NCI-H345 (cell line): ENCODE measurements around the gene LRRC42.
"Not testable (repeated sequence)": the region's sequence is repeated elsewhere in the genome, so short reads cannot be mapped to it uniquely, and the experiment has no call there.

Experiments
- DNase-seq: peaks from one replicate; lab custom pipeline; 2025; lab: John Stamatoyannopoulos, UW

The LRRC42 gene

DNA sequence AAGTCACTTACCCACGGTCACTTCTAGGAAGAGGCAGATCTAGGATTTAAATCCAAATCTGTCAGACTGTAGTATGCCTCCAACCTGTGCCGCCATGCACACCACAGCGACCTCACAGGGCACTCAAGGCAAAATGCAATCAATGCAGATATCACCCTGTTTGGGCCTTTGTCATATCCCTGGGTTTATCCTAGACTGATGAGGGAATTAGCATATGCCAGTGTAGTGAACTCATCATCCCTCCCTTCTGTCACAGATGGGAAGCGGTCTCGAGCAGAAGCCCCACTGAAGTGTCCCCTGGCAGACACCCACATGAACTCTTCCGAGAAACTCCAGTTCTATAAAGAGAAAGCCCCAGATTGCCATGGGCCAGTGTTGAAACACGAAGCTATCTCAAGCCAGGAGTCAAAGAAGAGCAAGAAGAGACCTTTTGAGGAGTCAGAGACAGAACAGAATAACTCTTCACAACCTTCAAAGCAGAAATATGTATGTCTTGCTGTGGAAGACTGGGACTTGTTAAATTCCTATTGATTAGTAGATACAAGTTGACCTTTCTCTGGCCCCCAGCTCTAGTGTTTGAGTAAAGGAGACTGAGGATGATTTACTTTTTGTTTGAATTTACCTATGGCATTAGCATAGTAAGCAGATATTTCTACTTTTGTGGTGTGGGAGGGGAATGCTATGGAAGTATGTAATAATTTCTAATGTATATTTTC is 21.4 kb downstream of the LRRC42 start:
- no peak for DNase-seq

DNA sequence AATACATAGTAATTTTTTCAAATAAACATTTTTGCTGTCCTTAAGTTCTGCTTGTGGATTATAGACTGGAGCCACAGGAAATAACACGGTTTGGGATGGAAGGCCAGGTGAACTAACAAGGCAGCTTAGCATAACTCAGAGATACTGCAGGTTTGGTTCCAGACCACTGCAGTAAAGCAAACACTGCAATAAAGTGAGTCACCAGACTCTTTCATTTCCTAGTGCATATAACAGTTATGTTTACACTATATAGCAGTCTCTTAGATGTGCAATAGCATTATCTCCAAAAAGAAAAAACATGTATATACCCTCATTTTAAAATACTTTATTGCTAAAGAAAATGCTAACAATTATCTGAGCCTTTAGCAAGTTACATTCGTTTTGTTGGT is 22.0 kb downstream of the LRRC42 start:
- peak; percentile 6 for DNase-seq

DNA sequence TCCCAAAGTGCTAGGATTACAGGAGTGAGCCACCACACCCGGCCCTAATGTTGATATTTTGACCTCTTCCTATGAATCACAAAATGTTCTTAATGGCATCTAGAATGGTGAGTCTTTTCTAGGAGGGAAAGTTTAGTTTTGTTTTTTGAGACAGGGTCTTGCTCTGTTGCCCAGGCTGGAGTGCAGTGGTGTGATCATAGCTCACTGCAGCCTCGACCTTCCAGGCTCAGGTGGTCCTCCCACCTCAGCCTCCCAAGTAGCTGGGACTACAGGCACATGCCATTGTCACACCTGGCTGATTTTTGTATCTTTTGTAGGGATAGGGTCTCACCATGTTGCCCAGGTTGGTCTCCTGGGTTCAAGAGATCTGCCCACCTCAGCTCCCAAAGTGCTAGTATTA is 23.2 kb downstream of the LRRC42 start:
- DNase-seq: not testable (repeated sequence)

DNA sequence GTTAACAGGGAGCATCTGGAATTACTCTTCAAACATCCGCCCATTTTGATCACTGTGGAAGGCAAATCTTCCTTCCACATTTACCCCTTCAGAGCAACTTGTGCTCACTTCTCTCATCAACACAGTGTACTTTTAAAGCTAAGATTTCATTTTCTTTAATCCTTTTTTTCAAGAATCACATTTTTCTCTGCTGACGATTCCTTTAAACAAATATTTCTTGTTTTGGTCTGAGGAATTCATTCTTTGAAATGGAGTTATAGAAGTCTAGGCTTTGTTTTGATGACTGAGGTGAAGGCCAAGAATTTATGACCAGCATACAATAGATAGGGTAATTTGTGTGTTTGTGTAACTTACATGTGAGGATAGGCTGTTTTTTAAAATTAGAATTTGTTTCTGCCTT is 25.6 kb downstream of the LRRC42 start:
- no peak for DNase-seq

DNA sequence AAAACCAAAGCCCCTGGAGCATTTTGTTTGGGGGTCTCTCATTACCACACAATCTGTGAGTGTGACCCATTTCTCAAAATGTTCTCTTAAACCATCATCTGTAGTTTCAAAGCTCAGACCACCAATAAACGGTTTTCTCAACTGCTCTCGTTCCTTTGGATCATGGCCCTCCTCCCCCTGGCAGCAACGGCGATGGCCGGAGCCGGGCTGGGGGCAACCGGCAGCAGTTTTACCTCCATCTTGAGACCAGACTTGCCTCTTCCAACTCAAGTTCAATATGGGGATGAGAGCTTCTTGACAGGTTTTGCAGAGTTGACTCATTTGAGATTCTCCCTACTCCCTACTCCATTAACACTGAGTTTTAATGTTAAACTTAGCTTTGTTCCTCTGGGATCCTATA is 29.7 kb downstream of the LRRC42 start:
- no peak for DNase-seq

DNA sequence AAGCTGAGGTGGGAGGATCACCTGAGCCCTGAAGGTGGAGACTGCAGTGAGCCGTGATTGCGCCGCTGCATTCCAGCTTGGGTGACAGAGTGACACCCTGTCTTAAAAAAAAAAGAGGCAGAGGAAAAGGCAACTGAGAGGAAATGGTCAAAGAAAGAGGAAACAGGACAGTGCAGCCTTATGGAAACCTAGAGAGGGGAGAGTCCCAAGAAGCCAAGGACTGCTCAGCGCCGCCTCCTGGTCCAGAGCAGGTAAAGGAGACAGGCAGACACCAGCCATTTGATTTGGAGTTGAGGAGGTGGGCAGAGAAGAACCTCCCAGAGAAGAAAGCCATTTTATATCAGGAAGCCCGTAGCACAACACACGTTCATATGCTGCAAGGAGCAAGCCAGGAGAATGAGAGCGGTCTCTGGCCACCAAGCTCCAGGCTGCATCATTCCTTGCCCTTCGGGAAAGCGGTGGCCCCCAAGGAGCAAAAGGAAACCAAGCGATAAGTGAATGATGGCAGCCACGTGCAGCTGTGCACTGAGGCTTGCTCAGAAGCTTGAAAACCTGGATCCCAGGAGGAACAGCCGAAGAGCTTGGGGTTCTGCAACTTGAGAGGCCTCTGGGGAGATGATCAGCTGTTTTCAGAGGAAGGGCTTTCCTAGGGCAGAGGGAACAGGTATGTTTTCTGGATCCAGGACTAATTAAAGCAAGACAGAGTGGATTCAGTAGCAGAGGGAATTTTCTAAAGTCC is 33.7 kb downstream of the LRRC42 start:
- no peak for DNase-seq

DNA sequence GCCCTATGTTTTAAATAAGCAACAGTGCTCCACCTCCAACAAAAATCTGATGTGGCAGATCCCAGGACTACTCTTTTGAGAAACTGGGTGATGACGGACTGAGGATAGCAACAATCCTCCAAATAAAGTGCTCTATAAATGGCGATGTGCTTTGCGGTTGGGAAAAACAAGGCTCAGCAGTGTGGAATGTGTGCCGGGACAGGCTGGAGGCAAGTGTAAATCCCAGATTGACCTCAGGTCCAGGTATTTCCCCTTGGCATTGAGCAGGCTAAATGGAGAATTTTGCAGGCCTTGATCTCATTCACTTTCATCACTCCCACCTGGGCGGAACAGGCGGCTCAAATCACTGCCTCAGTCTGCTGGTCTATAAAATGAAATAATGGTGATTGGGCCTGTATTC is 35.1 kb downstream of the LRRC42 start:
- no peak for DNase-seq

DNA sequence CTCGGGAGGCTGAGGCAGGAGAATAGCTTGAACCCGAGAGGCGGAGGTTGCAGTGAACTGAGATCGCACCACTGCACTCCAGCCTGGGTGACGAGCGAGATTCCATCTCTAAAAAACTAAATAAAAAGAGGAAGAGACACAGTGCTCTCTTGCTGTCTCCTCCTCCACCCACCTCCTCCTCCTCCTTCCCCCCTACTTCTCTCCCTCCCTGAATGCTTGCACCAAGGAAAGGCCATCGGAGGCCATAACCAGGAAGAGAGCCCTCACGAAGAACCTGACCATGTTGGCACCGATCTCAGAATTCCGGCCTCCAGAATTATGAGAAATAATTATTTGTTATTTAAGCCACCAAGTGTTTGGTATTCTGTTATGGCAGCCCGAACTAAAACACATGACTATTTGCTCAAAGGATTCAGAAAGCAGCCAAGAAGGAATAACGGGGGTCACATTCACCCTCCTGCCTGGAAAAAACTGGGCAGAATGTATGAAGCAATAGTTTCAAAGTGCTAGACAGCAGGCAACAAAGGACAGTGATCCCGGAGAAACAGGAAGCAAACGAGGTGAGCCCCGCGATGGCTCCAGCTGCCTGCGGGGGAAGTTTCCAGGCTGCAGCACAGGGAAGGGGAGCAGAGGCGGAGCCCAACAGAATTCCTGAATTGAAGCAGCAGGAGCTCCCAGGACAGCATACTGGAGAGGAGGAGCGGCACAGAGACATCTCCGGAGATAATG is 36.0 kb downstream of the LRRC42 start:
- DNase-seq: no peak

DNA sequence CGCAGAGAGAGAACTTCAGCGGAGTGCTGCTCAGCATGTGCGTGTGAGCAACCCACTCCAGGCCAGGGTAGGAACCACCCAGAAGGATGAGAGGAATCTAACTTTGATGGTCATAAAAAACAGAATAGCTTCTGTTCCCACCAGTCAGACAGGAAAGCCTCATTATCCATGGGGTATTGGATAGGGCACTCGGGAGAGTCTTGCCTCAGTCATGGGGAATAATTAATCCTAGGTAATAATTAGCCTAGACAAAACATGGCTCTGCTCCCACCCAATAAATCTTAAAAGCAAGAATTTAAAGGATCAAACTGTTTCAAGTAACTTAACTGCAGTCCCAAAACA is 36.6 kb downstream of the LRRC42 start:
- DNase-seq: no peak

DNA sequence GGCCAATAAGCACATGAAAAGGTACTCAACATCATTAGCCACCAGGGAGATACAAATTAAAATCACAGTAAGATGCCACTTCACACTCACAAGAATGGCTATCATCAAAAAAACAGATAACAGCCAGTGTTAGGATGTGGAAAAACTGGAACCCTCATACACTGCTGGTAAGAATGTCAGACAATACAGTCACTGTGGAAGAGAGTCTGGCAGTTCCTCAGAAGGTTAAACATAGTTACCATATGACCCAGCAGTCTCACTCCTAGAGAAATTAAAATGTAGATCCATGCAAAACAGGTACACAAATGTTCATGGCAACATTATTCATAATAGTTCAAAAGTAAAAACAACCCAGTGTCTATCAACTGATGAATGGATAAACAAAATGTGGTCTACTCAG is 38.6 kb downstream of the LRRC42 start:
- no peak for DNase-seq

DNA sequence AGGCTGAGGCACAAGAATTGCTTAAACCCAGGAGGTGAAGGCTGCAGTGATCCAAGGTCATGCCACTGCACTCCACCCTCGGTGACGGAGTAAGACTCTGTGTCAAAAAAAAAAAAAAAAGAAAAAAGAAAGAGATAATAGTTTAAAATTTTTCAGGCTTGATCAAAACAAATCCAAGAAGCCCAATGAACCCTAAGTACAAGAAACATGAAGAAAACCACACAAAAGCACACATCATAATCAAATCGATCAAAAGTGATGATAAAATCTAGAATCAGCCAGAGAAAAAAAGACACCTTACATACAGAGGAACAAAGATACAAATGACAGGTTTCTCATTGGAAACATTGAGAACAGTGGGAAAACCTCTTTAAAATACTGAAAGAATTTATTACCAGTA is 40.3 kb downstream of the LRRC42 start:
- DNase-seq: no peak

DNA sequence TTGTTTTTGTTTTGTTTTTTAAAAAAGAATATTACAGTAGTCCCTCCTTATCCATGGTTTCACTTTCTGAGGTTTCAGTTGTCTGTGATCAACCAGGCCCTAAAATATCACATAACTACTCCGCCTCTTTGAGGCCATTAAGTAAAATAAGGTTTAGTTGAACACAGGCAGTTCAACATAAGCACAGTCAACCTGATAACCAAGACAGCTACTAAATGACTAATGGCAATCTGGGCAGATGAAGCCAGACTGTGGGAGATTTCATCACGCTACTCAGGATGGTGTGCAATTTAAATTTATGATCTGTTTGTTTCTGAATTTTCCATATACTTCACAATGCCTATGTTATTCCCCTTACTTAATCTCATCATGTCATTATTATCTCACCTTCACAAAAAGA is 41.7 kb downstream of the LRRC42 start:
- DNase-seq: no peak

DNA sequence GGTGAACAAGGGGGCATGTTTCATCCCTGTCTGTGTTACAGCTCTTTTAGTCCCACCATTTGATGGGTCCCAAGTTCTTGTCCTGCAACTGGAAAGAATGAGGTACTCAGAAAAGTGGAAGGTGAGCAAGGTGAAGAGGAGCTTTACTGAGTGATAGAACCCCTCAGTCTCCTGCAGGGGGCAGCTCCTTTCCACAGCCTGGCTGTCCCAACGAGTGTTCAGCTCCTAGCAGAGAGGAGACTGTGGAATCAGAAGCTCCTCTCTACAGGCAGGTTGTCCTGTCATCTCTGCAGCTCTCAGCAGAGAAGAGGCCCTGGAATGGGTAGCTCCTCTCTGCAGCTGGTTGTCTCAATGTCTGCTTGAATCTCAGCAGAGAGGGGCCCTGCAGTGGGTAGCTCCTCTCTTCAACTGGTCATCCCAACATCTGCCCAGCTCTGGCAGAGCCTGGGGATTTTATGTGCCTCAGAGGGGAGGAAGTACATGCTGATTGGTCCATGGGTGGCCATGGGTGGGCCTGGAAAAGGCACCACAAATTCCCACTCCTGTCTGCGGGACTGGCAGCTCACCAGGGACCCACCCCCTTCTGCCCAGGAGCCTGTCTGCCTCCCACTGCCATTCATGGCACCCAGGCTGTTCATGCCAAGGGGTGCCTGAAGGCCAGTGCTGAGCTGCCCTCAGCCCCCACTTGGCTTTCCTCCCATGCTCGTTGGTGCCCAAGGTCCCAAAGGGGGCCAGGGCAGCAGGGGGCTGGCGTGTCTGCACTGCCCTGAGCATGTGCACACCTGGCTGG is 46.1 kb downstream of the LRRC42 start:
- DNase-seq: no peak

DNA sequence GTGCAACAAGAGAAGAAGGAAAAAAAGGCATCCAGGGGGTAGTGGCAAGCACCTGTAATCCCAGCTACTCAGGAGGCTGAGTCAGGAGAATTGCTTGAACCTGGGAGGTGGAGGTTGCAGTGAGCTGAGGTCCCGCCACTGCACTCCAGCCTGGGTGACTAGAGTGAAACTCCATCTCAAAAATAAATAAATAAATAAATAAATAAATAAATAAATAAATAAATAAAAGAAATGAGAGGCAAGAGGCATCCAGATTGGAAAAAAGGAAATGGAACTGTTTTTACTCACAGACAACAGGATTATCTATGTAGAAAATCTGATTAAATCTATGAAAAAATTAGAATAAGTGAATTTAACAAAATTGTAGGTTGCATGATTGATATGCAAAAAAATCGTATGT is 48.4 kb downstream of the LRRC42 start:
- DNase-seq: not testable (repeated sequence)

DNA sequence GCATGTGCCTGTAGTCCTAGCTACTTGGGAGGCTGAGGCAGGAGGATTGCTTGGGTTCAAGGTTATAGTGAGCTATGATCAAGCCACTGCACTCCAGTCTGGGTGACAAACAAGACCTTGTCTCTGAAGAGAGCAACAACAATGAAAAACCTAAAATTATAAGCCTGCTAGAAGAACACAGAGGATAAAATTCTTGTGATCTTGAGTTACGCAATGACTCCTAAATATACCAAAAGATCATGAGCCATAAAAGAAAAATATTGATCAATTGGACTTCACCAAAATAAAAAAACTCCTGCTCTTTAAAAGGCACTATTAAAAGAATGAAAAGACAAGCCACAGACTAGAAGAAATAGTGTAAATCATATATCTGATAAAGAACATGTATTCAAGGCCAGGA is 49.5 kb downstream of the LRRC42 start:
- DNase-seq: no peak

DNA sequence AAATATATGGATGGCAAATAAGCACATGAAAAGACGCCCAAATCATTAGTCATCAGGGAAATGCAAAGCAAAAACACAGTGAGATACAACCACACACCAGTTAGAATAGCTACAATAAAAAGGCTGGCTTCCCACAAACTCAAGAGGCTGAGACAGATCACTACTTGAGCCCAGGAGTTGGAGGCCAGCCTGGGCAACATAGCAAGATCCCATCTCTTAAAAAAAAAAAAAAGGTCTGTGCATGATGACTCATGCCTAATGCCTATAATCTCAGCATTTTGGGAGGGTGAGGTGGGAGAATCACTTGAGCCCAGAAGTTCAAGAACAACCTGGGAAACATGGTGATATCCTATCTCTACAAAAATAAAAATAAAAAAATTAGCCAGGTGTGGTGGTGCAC is 52.1 kb downstream of the LRRC42 start:
- no peak for DNase-seq

DNA sequence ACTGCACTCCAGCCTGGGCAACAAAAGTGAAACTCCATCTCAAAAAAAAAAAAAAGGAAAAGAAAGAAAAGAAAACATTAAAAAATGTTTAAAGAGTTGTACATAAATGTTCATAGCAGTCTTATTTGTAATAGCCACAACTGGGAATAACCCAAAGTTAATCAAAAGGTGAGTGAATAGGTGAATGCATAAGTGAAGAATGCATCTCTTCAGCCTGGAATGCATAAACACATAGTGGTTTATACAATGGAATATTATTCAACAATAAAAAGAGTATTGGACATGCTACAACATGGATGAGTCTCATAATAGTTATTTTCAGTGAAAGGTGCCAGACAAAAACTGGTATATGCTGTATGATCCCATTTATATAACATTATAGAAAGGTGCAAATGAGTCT is 53.8 kb downstream of the LRRC42 start:
- DNase-seq: no peak

DNA sequence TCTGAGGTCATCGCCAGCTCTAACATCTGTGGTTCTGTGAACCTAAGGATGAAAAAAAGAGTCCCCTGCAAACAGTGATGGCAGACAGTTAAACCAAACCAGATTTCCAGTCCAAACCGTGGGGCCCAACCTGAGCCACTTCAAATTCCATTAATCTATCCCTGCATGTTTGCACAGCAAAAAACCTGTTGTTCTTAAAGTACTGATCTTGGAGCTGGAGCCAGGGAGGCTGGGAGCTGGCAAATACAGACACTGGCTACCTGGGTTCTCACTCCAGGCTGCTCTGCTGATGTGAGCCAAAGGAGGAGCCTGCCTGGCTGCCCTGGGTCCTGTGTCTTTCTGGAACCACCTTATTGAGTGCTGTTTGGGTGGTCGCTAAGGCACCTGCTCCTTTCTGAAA is 55.4 kb downstream of the LRRC42 start:
- DNase-seq: peak; percentile 47

DNA sequence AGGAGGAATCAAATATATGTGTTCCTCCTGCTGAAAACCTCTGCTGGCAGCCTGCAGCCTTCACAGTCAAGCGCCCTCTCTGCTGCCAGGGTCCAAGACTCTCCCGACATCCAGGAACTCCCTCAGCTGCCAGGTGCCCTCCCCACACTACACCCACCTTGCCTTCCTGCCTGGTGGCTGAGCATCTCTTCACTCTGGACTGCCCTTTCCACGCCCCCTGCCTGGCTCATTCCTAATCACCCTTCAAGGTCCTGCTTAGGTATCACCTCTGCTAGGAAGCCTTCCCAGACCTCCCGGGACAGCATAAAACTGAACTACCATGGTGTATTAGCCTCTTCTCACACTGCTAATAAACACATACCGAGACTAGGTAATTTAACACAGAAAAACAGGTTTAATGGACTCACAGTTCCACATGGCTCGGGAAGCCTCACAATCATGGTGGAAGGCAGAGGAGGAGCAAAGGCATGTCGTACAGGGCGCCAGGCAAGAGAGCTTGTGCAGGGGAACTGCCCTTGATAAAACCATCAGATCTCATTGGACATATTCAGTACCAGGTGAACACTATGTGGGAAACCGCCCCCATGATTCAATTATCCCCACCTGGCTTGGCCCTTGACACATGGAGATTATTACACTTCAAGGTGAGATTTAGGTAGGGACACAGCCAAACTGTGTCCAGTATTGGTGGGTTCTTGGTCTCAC is 56.5 kb downstream of the LRRC42 start:
- DNase-seq: no peak

DNA sequence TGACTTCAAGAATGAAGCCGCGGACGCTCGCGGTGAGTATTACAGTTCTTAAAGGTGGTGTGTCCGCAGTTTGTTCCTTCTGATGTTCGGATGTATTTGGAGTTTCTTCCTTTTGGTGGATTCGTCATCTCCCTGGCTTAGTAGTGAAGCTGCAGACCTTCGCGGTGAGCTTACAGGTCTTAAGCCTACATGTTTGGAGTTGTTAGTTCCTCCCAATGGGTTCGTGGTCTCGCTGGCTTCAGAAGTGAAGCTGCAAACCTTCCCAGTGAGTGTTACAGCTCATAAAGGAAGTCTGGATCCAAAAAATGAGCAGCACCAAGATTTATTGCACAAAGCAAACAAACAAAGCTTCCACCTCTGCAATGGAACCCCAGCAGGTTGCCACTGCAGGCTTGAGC is 57.1 kb downstream of the LRRC42 start:
- no peak for DNase-seq

DNA sequence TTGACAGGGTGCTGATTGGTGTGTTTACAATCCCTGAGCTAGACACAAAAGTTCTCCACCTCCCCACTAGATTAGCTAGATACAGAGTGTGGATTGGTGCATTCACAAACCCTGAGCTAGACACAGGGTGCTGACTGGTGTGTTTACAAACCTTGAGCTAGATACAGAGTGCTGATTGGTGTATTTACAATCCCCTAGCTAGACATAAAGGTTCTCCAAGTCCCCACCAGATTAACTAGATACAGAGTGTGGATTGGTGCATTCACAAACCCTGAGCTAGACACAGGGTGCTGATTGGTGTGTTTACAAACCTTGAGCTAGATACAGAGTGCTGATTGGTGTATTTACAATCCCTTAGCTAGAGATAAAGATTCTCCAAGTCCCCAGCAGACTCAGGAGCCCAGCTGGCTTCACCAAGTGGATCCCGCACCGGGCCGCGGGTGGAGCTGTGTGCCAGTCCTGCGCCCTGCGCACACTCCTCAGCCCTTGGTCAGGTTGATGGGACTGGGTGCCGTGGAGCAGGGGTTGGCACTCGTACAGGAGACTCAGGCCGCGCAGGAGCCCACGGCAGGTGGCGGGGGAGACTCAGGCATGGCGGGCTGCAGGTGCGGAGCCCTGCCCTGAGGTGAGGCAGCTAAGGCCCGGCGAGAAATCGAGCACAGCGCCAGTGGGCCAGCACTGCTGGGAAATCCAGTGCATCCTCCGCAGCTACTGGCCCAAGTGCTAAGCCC is 57.8 kb downstream of the LRRC42 start:
- not testable (repeated sequence) for DNase-seq
